Ishikawa (cell line): ENCODE measurements around the gene GATB.

Experiments used
- CEBPB ChIP-seq: IDR thresholded peaks from 2 replicates; pipeline ENCODE4 v1.6.1; 2012
- CREB1 ChIP-seq: IDR thresholded peaks from 2 replicates; pipeline ENCODE4 v1.6.1; 2012; ENCODE audit warnings: low read depth
- EGR1 ChIP-seq: IDR thresholded peaks from 2 replicates; pipeline ENCODE4 v1.6.1; 2012
- EP300 ChIP-seq: IDR thresholded peaks from 2 replicates; pipeline ENCODE4 v1.6.1; 2012; ENCODE audit warnings: borderline replicate concordance
- FOXM1 ChIP-seq: IDR thresholded peaks from 2 replicates; pipeline ENCODE4 v1.6.1; 2012; ENCODE audit warnings: low read depth, borderline replicate concordance
- NFIC ChIP-seq: IDR thresholded peaks from 2 replicates; pipeline ENCODE4 v1.6.1; 2012
- RAD21 ChIP-seq: IDR thresholded peaks from 2 replicates; pipeline ENCODE4 v1.6.1; 2012; ENCODE audit warnings: low read depth
- TAF1 ChIP-seq: IDR thresholded peaks from 2 replicates; pipeline ENCODE4 v1.6.1; 2012; ENCODE audit warnings: low read depth, mild to moderate bottlenecking
- TCF12 ChIP-seq: IDR thresholded peaks from 2 replicates; pipeline ENCODE4 v1.6.1; 2012; ENCODE audit warnings: low read depth
- TEAD4 ChIP-seq: IDR thresholded peaks from 2 replicates; pipeline ENCODE4 v1.6.1; 2012
- YY1 ChIP-seq: IDR thresholded peaks from 2 replicates; pipeline ENCODE4 v1.6.1; 2012; ENCODE audit warnings: low read depth
- ZBTB7A ChIP-seq: IDR thresholded peaks from 2 replicates; pipeline ENCODE4 v1.6.1; 2012; ENCODE audit warnings: low read depth
- TF ChIP-seq, protein P1 (sequence below): IDR thresholded peaks from 2 replicates; pipeline ENCODE4 v1.6.1; 2012; ENCODE audit warnings: low read depth, mild to moderate bottlenecking
- TF ChIP-seq, protein P2 (sequence below): IDR thresholded peaks from 2 replicates; pipeline ENCODE4 v1.6.1; 2012
- TF ChIP-seq, protein P3 (sequence below): IDR thresholded peaks from 2 replicates; pipeline ENCODE4 v1.6.1; 2012

GATB gene

DNA sequence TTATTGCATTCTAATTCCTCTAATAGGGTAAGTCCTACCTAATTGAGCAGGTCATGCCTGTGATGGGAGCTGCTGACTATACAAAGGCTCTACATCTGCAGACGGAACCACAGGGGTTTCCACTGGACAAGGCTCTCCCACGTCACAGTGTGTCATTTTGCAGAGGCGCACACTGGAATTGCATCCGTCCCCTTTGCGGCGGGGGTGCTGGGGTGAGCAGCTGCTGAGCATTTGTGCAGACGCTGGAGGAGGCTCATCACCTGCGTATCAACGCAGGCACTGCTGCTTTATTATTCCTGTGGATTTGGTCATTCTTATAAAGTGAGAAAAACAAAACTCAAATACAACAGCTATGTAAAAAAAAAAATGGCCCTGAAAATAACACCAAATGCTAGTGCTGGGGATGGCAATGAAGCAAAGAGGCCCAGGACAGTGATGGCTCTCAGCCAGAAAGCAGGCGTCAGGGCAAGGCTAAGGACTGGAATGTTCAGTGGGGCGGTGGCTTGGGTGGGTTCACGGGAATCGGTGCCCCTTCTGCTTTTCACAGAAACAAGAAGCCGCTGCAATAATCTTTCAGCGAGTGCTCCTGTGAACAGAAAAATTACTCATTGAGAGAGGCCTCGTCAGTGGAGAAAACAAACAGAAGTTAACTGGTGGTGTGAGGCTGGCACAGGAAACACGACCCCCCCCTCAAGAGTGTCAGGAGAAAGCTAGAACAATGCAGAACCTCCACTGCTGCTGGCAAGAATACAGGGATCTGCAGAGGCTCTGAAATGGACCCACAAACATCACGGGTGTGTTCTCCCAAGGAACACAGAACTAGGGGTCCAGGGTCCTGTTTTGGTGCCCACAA is 67.8 kb downstream of the GATB start:
- TF ChIP-seq, protein P1, sequence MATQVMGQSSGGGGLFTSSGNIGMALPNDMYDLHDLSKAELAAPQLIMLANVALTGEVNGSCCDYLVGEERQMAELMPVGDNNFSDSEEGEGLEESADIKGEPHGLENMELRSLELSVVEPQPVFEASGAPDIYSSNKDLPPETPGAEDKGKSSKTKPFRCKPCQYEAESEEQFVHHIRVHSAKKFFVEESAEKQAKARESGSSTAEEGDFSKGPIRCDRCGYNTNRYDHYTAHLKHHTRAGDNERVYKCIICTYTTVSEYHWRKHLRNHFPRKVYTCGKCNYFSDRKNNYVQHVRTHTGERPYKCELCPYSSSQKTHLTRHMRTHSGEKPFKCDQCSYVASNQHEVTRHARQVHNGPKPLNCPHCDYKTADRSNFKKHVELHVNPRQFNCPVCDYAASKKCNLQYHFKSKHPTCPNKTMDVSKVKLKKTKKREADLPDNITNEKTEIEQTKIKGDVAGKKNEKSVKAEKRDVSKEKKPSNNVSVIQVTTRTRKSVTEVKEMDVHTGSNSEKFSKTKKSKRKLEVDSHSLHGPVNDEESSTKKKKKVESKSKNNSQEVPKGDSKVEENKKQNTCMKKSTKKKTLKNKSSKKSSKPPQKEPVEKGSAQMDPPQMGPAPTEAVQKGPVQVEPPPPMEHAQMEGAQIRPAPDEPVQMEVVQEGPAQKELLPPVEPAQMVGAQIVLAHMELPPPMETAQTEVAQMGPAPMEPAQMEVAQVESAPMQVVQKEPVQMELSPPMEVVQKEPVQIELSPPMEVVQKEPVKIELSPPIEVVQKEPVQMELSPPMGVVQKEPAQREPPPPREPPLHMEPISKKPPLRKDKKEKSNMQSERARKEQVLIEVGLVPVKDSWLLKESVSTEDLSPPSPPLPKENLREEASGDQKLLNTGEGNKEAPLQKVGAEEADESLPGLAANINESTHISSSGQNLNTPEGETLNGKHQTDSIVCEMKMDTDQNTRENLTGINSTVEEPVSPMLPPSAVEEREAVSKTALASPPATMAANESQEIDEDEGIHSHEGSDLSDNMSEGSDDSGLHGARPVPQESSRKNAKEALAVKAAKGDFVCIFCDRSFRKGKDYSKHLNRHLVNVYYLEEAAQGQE: no peak
- TF ChIP-seq TAF1 (no peak), CEBPB (no peak), TCF12 (no peak), NFIC (no peak), FOXM1 (no peak), RAD21 (no peak), ZBTB7A (no peak), EGR1 (no peak), CREB1 (no peak), YY1 (no peak), TEAD4 (no peak), EP300 (no peak)
- TF ChIP-seq, protein P2, sequence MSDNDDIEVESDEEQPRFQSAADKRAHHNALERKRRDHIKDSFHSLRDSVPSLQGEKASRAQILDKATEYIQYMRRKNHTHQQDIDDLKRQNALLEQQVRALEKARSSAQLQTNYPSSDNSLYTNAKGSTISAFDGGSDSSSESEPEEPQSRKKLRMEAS: no peak
- TF ChIP-seq, protein P3, sequence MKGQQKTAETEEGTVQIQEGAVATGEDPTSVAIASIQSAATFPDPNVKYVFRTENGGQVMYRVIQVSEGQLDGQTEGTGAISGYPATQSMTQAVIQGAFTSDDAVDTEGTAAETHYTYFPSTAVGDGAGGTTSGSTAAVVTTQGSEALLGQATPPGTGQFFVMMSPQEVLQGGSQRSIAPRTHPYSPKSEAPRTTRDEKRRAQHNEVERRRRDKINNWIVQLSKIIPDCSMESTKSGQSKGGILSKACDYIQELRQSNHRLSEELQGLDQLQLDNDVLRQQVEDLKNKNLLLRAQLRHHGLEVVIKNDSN: no peak

GRCh38 chr4:151692443-151692782 is 68.4 kb downstream of the GATB start:
- TF ChIP-seq CEBPB (no peak), NFIC (no peak), TEAD4 (no peak)
- TF ChIP-seq, protein P2: no peak
- TF ChIP-seq, protein P1: no peak

GRCh38 chr4:151691639-151692442 is 69.0 kb downstream of the GATB start:
- TF ChIP-seq TAF1 (no peak), TEAD4 (no peak), ZBTB7A (no peak), EGR1 (no peak), CREB1 (no peak), RAD21 (no peak), FOXM1 (no peak), NFIC (no peak)
- TF ChIP-seq, protein P1: no peak
- TF ChIP-seq, protein P2: no peak
- TF ChIP-seq, protein P3: no peak

DNA sequence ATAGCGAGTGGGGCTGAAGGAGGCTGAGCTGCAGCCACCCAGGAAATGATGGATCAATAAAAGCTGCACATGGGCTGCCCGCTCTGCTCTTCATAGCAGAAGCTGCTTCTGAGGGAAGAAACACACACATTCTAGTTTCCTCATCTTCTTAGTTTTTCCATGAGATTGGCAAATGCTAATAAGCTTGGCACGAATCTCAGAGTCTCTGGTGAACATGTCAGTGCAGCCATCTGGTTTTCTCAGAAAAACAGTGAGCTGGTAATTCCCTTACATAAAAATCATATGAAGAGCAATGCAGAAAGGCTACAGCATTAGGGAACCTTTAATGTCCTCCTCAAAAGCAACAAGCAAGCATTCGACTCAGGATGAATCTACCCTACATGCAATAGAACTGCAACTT is 69.9 kb downstream of the GATB start:
- no peak for TF ChIP-seq TAF1
